Fibroblast of lung (primary cell): Measurements from ENCODE around the gene CD1B. TPM values are rescaled to one million over a fixed set of nuclear protein-coding genes. Genes with fewer than 3 reads are reported as not detected.

Experiments used
- polyA plus RNA-seq, 2 donors: library from polyadenylated mRNA; depleted of rRNA in 1 of 2; stranded (reverse) in 1 of 2; unstranded in 1 of 2; fragments of >200 nt; gene quantifications; 2 replicates each; pipeline ENCODE4 v1.2.1, GENCODE V29; 2011 to 2012; ENCODE audit warnings: missing spikeins in 1 of 2
- total RNA-seq: library from RNA; depleted of rRNA; stranded (reverse); fragments of >200 nt; gene quantifications from 2 replicates; pipeline ENCODE4 v1.2.1, GENCODE V29; 2014

Gene CD1B
- total and polyA plus RNA-seq, 2 donors (not counting 1 experiment from before 2014, with no cell fraction given) = not detected

Other genes starting within 250 kb of the CD1B start
- gene CD1D, start 150.6 kb downstream of the CD1B start, total RNA-seq = 0.51 and 0.66 TPM in 2 replicates
- gene CD1D, start 150.6 kb downstream of the CD1B start, polyA plus RNA-seq = not detected in 2 replicates
- gene CD1A, start 77.1 kb downstream of the CD1B start, total RNA-seq = not detected in 2 replicates
- not detected in 2 replicates for gene CD1A, start 77.1 kb downstream of the CD1B start, polyA plus RNA-seq
- gene CD1C, start 41.6 kb downstream of the CD1B start, total RNA-seq = not detected in 2 replicates
- not detected in 2 replicates for gene CD1C, start 41.6 kb downstream of the CD1B start, polyA plus RNA-seq
- not detected in 2 replicates for gene CD1E, start 22.4 kb upstream of the CD1B start, total RNA-seq
- gene CD1E, start 22.4 kb upstream of the CD1B start, polyA plus RNA-seq = not detected in 2 replicates
- not detected in 2 replicates for gene OR10T2, start 67.9 kb upstream of the CD1B start, total RNA-seq
- gene OR10T2, start 67.9 kb upstream of the CD1B start, polyA plus RNA-seq = not detected in 2 replicates
- gene OR10K2, start 94.7 kb upstream of the CD1B start, total RNA-seq = not detected in 2 replicates
- gene OR10K2, start 94.7 kb upstream of the CD1B start, polyA plus RNA-seq = not detected in 2 replicates
- gene OR10K1, start 130.3 kb upstream of the CD1B start, total RNA-seq = not detected in 2 replicates
- not detected in 2 replicates for gene OR10K1, start 130.3 kb upstream of the CD1B start, polyA plus RNA-seq
- gene OR10R2, start 140.7 kb upstream of the CD1B start, total RNA-seq = not detected in 2 replicates
- gene OR10R2, start 140.7 kb upstream of the CD1B start, polyA plus RNA-seq = not detected in 2 replicates
- not detected in 2 replicates for gene OR6Y1, start 222.9 kb upstream of the CD1B start, total RNA-seq
- gene OR6Y1, start 222.9 kb upstream of the CD1B start, polyA plus RNA-seq = not detected in 2 replicates
- not detected in 2 replicates for gene OR6P1, start 239.0 kb upstream of the CD1B start, total RNA-seq
- gene OR6P1, start 239.0 kb upstream of the CD1B start, polyA plus RNA-seq = not detected in 2 replicates
- not detected in 2 replicates for gene OR10X1, start 248.4 kb upstream of the CD1B start, total RNA-seq
- not detected in 2 replicates for gene OR10X1, start 248.4 kb upstream of the CD1B start, polyA plus RNA-seq